Liver (tissue), 3 donors: ENCODE results near the gene CISTR.

Experiments used
- EGR1 ChIP-seq, 2 donors: IDR thresholded peaks; 2 replicates each; pipeline ENCODE4 v1.6.1; 2016 to 2018; ENCODE audit warnings: antibody characterized with exemption in 2 of 2, low read depth in 2 of 2
- FOXA1 ChIP-seq: IDR thresholded peaks from 2 replicates; pipeline ENCODE4 v1.6.1; 2016; ENCODE audit warnings: antibody characterized with exemption
- HNF4A ChIP-seq, 2 donors: conservative IDR thresholded peaks; 2 replicates each; pipeline ENCODE4 v1.6.1; 2016; ENCODE audit warnings: antibody characterized with exemption in 2 of 2, mild to moderate bottlenecking in 2 of 2
- RAD21 ChIP-seq, 2 donors: IDR thresholded peaks; 2 replicates each; pipeline ENCODE4 v1.6.1; 2016; ENCODE audit warnings: antibody characterized with exemption in 2 of 2, mild to moderate bottlenecking in 2 of 2
- RXRA ChIP-seq, 2 donors: IDR thresholded peaks; 2 replicates each; pipeline ENCODE4 v1.6.1; 2017 to 2018; ENCODE audit warnings: antibody characterized with exemption in 2 of 2, mild to moderate bottlenecking in 1 of 2
- TAF1 ChIP-seq: conservative IDR thresholded peaks from 2 replicates; pipeline ENCODE4 v1.6.1; 2016; ENCODE audit warnings: antibody characterized with exemption, mild to moderate bottlenecking
- TF ChIP-seq, protein P1 (sequence below): IDR thresholded peaks from 2 replicates; pipeline ENCODE4 v1.6.1; 2016; ENCODE audit warnings: antibody characterized with exemption, mild to moderate bottlenecking
- TF ChIP-seq, protein P2 (sequence below): fragments of 150-350 bp; IDR thresholded peaks from 2 replicates; pipeline ENCODE4 v1.5.1; 2017; ENCODE audit warnings: improper control_type of control experiment, low read depth, low read length; ENCODE audit not compliant: missing input control
- TF ChIP-seq, protein P3 (sequence below): IDR thresholded peaks from 2 replicates; pipeline ENCODE4 v1.6.1; 2016; ENCODE audit warnings: antibody characterized with exemption
- TF ChIP-seq, protein P4 (sequence below): IDR thresholded peaks from 2 replicates; pipeline ENCODE4 v1.6.1; 2016; ENCODE audit warnings: antibody characterized with exemption
- TF ChIP-seq, protein P5 (sequence below): IDR thresholded peaks from 2 replicates; pipeline ENCODE4 v1.6.1; 2016; ENCODE audit warnings: antibody characterized with exemption
- donor health status: healthy.
- donor health status: healthy.

DNA sequence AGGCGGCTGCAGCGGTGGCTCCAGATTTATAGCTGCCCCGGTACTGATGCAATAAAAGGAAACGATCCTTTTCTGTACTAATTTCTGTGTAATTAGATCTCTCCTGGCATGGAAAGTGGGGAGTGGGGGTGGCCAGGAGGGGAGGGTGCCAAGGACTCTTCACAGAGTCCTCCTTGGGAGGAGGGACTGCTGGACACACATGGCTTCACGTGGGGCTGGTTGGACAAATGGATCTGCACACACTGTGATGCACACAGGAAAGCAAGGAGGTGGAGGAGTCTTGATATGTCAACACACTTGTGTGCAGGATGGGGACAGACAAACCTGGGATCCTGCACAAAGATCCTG lies 52.1 kb downstream of the CISTR start:
- TF ChIP-seq, protein P1, sequence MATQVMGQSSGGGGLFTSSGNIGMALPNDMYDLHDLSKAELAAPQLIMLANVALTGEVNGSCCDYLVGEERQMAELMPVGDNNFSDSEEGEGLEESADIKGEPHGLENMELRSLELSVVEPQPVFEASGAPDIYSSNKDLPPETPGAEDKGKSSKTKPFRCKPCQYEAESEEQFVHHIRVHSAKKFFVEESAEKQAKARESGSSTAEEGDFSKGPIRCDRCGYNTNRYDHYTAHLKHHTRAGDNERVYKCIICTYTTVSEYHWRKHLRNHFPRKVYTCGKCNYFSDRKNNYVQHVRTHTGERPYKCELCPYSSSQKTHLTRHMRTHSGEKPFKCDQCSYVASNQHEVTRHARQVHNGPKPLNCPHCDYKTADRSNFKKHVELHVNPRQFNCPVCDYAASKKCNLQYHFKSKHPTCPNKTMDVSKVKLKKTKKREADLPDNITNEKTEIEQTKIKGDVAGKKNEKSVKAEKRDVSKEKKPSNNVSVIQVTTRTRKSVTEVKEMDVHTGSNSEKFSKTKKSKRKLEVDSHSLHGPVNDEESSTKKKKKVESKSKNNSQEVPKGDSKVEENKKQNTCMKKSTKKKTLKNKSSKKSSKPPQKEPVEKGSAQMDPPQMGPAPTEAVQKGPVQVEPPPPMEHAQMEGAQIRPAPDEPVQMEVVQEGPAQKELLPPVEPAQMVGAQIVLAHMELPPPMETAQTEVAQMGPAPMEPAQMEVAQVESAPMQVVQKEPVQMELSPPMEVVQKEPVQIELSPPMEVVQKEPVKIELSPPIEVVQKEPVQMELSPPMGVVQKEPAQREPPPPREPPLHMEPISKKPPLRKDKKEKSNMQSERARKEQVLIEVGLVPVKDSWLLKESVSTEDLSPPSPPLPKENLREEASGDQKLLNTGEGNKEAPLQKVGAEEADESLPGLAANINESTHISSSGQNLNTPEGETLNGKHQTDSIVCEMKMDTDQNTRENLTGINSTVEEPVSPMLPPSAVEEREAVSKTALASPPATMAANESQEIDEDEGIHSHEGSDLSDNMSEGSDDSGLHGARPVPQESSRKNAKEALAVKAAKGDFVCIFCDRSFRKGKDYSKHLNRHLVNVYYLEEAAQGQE = no peak
- TF ChIP-seq, protein P2, sequence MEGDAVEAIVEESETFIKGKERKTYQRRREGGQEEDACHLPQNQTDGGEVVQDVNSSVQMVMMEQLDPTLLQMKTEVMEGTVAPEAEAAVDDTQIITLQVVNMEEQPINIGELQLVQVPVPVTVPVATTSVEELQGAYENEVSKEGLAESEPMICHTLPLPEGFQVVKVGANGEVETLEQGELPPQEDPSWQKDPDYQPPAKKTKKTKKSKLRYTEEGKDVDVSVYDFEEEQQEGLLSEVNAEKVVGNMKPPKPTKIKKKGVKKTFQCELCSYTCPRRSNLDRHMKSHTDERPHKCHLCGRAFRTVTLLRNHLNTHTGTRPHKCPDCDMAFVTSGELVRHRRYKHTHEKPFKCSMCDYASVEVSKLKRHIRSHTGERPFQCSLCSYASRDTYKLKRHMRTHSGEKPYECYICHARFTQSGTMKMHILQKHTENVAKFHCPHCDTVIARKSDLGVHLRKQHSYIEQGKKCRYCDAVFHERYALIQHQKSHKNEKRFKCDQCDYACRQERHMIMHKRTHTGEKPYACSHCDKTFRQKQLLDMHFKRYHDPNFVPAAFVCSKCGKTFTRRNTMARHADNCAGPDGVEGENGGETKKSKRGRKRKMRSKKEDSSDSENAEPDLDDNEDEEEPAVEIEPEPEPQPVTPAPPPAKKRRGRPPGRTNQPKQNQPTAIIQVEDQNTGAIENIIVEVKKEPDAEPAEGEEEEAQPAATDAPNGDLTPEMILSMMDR = no peak
- TF ChIP-seq, protein P3, sequence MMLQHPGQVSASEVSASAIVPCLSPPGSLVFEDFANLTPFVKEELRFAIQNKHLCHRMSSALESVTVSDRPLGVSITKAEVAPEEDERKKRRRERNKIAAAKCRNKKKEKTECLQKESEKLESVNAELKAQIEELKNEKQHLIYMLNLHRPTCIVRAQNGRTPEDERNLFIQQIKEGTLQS = no peak
- TF ChIP-seq, protein P4, sequence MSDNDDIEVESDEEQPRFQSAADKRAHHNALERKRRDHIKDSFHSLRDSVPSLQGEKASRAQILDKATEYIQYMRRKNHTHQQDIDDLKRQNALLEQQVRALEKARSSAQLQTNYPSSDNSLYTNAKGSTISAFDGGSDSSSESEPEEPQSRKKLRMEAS = no peak
- TF ChIP-seq HNF4A (conservative IDR thresholded peaks at IDR 0.05) = no peak
- TF ChIP-seq TAF1 = no peak
- TF ChIP-seq RAD21 (IDR thresholded peaks at IDR 0.05) = no peak
- no peak for TF ChIP-seq RXRA (IDR thresholded peaks at IDR 0.05)
- TF ChIP-seq FOXA1 = no peak
- TF ChIP-seq EGR1 (IDR thresholded peaks at IDR 0.05; ENCODE audit: low read depth in 2 of 2) = no peak
- TF ChIP-seq, protein P5, sequence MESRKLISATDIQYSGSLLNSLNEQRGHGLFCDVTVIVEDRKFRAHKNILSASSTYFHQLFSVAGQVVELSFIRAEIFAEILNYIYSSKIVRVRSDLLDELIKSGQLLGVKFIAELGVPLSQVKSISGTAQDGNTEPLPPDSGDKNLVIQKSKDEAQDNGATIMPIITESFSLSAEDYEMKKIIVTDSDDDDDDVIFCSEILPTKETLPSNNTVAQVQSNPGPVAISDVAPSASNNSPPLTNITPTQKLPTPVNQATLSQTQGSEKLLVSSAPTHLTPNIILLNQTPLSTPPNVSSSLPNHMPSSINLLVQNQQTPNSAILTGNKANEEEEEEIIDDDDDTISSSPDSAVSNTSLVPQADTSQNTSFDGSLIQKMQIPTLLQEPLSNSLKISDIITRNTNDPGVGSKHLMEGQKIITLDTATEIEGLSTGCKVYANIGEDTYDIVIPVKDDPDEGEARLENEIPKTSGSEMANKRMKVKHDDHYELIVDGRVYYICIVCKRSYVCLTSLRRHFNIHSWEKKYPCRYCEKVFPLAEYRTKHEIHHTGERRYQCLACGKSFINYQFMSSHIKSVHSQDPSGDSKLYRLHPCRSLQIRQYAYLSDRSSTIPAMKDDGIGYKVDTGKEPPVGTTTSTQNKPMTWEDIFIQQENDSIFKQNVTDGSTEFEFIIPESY = no peak
